ENCODE measurements around the gene NEBL.
"Not testable (repeated sequence)": the region's sequence is repeated elsewhere in the genome, so short reads cannot be mapped to it uniquely, and the experiment has no call there.

The NEBL gene
- 0.56 to 0.72 reads per million in 2 donors for total RNA-seq

GRCh38 chr10:20897146-20897825 is at the start of gene NEBL:
Gene NEBL (minus strand): TSS chr10:20897311. CDS start chr10:20897205, 106 bp downstream.
- no peak for DNase-seq

- no peak for DNase-seq
These were observed 48.6 kb upstream of the NEBL start for GRCh38 chr10:20945546-20946332.

GRCh38 chr10:20944789-20945502 is 47.8 kb upstream of the NEBL start:
- no peak for DNase-seq

GRCh38 chr10:20939414-20939813 is 42.3 kb upstream of the NEBL start:
- not testable (repeated sequence) for DNase-seq

DNA sequence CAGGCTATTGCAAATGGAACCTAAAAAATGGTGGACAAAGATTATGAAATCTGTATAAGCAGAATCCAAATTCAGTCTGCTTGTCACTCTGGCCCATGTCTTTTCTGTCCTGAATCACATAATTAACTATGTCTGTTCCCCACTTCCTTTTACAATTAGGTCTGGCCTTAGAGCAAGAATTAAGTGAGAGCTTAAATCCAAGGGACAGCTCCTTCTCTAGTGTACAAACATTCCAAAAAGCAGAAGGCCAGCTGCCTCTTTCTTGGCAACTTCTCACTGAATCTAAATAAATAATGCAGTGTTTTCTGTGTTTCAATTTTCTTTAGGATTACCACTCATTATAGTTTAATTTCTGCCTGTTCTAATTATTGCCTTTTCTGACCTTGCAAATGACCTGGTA is 39.3 kb upstream of the NEBL start:
- DNase-seq = no peak

GRCh38 chr10:20935931-20936330 is 38.8 kb upstream of the NEBL start:
- no peak for DNase-seq

DNA sequence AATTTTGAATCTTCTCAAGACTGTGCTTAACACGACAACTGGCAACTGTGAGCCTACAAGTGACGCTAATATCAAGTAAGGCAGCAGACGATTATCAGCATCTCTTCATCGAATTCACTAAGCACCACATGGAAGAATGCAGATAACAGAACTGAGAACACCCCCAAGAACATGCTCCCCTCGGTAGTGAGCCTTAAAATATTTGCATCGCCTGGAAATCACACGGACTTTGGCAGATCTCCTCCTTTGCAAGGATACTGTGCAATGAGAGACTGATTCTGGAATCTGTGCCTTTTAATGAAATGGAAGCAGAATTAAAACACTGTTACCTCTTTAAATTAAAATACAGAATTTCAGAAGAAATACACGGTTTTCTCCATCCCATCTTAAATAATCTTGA is 38.2 kb upstream of the NEBL start:
- DNase-seq = no peak

- DNase-seq = no peak
These were observed 36.6 kb upstream of the NEBL start for GRCh38 chr10:20933705-20934104.

- no peak for DNase-seq
These were observed 35.6 kb upstream of the NEBL start for GRCh38 chr10:20932606-20933126.

- no peak for DNase-seq
These were observed 34.2 kb upstream of the NEBL start for GRCh38 chr10:20931156-20931795.

GRCh38 chr10:20927456-20927855 is 30.3 kb upstream of the NEBL start:
- DNase-seq = no peak

DNA sequence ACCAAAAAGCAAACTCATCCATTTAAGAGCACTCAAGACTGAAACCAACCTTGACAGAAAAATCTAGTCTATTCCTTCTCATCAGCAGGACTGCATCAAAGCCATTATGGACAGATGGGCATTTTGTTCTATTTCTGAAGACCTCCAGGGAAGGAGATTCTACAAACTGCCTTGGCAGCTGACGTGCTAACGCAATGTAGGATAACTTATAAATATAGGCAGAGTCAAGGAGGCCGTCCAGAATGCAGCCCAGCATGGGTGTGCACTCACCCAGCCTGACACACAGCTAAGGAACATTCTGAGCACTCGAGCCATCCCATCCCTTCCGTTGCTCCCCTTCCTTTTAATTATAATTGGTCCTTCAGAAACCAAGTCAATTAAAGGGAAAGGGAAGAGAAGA is 25.3 kb upstream of the NEBL start:
- DNase-seq = no peak

GRCh38 chr10:20922033-20922432 is 24.9 kb upstream of the NEBL start:
- DNase-seq = no peak

- DNase-seq = no peak
These were observed 22.9 kb upstream of the NEBL start for GRCh38 chr10:20920061-20920460.

- no peak for DNase-seq
These were observed 22.4 kb upstream of the NEBL start for GRCh38 chr10:20919481-20919880.

DNA sequence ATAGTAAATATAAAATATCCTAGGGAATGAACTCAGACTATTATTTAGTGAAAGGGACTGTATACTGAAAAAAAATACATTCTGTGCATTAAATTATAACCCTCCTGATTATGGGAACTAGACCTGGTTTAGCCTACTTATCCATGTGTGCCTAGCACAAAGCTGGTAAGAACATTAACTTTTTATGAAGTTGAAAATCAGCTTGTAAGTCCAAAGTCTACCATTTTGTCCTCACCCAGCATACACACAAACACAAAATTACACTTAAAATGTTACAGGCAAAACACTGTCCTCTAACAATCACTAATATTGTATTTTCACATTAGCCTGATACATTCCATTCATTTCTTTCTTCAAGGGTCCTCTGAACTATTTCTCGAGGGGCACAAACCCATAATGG is 19.9 kb upstream of the NEBL start:
- DNase-seq = no peak

- DNase-seq = no peak
These were observed 15.9 kb upstream of the NEBL start for GRCh38 chr10:20912969-20913368.

- no peak for DNase-seq
These were observed 14.5 kb upstream of the NEBL start for GRCh38 chr10:20911626-20912025.

DNA sequence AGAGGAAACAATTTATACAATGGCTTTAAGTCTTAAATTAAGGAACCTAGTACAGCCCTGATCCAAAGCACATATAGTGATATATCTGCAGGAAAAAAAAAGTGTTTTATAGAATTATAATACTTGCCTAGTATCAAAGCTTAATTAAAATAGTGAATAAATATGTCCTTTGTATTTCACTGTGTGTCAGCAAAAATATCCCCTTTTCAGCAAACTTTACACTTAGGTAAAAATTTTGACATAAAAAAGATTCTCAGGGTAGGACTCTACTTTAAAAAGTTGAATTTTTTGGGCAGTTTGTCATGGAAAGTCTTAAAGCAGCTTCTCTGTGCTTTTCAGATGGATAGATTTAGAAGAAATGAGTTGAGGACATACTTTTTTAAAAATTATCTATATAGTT is 12.7 kb upstream of the NEBL start:
- no peak for DNase-seq

GRCh38 chr10:20908391-20908790 is 11.3 kb upstream of the NEBL start:
- no peak for DNase-seq

DNA sequence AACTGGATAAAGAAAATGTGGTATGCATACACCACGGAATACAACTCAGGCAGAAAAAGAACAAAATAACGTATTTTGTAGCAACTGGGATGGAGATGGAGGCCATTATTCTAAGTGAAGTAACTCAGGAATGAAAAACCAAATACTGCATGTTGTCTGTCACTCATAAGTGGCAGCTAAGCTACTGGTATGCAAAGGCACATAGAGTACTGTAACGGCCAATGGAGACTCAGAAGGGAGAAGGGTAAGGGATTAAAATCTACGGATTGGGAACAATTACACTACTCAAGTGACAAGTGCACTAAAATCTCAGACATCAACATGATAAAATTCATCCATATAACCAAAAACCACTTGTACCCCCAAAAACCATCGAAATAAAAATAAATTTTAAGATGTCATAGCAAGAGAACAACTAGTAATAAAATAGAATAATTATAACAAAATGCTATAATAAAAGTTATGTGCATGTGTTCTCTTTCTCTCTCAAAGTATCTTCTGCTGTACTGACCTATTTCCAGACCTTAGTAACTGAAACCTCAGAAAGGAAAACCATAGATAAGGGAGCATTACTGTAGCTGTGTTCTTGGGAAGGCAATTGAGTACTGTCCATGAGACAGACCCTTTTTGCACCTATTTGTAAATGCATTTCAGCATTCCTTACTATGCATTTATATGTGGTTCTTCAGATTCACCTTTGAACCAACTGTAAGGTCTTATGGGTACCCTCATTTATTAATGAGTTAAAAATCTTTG is 6.7 kb upstream of the NEBL start:
- no peak for DNase-seq

- no peak for DNase-seq
These were observed 4.0 kb upstream of the NEBL start for GRCh38 chr10:20901110-20901509.

All from T-helper 9 cell (primary cell).